ENCODE data around the gene DBR1. TPM values are rescaled to one million over a fixed set of nuclear protein-coding genes. Genes with fewer than 3 reads are reported as not detected.

The DBR1 gene
- total and polyA plus RNA-seq, 3 donors from 2014 or later: 6.5 to 8.1 (median 6.9) TPM

DNA sequence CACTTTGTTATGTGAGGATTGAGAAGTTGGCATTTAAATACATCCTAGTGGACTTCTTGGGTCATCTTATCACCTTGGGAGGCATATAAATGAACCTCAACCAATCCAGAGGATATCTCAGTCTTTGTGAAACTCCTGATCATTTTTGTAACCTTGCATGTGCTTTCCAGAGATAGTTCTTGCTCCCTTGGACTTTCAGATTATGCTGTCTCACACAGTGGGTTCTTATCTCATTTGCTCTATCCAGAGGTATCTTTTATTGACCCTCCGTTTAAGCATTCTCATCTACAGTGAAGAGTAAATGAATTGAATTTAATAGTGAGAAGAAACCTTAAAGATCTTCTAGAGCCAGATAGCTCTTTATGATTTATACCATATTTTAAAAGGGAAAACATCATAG, 22.8 kb upstream of the DBR1 start:
- H3K9me3 ChIP-seq: no peaks in the 10 kb centered on the region
- intact Hi-C loops (cut with DNase I; ENCODE audit: low total_unique reads): no loop called here
- no peak for DNase-seq
- no peak for TF ChIP-seq POLR2A (IDR thresholded peaks at IDR 0.05)
- TF ChIP-seq, protein P1, sequence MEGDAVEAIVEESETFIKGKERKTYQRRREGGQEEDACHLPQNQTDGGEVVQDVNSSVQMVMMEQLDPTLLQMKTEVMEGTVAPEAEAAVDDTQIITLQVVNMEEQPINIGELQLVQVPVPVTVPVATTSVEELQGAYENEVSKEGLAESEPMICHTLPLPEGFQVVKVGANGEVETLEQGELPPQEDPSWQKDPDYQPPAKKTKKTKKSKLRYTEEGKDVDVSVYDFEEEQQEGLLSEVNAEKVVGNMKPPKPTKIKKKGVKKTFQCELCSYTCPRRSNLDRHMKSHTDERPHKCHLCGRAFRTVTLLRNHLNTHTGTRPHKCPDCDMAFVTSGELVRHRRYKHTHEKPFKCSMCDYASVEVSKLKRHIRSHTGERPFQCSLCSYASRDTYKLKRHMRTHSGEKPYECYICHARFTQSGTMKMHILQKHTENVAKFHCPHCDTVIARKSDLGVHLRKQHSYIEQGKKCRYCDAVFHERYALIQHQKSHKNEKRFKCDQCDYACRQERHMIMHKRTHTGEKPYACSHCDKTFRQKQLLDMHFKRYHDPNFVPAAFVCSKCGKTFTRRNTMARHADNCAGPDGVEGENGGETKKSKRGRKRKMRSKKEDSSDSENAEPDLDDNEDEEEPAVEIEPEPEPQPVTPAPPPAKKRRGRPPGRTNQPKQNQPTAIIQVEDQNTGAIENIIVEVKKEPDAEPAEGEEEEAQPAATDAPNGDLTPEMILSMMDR (IDR thresholded peaks at IDR 0.05): no peak
- no peaks in the 10 kb centered on the region for H3K4me1 ChIP-seq
- WGBS, 2 donors: 85 to 93% methylated on average over 1 of the region's 1 CpG
- no peaks in the 10 kb centered on the region for H3K36me3 ChIP-seq (ENCODE audit: low read depth, missing control alignments)
- H3K4me3 ChIP-seq: no peak overlapping the region
- no peak overlapping the region for H3K27ac ChIP-seq
- no peaks in the 10 kb centered on the region for H3K27me3 ChIP-seq

- no peaks in the 10 kb centered on the region for H3K27me3 ChIP-seq
- H3K4me3 ChIP-seq: no peak overlapping the region
- no peak overlapping the region for H3K27ac ChIP-seq
- no peaks in the 10 kb centered on the region for H3K9me3 ChIP-seq
- TF ChIP-seq, protein P1 (IDR thresholded peaks at IDR 0.05): no peak
- no peak for TF ChIP-seq POLR2A (IDR thresholded peaks at IDR 0.05)
- intact Hi-C loops (cut with DNase I; ENCODE audit: low total_unique reads): no loop called here
- WGBS, 2 donors: 77% methylated on average over 5 of the region's 5 CpGs
- H3K4me1 ChIP-seq: no peaks in the 10 kb centered on the region
- peak; percentile 34 for DNase-seq
- H3K36me3 ChIP-seq (ENCODE audit: low read depth, missing control alignments): no peaks in the 10 kb centered on the region
Observed at GRCh38 chr3:138197058-138197457, 22.3 kb upstream of the DBR1 start.

DNA sequence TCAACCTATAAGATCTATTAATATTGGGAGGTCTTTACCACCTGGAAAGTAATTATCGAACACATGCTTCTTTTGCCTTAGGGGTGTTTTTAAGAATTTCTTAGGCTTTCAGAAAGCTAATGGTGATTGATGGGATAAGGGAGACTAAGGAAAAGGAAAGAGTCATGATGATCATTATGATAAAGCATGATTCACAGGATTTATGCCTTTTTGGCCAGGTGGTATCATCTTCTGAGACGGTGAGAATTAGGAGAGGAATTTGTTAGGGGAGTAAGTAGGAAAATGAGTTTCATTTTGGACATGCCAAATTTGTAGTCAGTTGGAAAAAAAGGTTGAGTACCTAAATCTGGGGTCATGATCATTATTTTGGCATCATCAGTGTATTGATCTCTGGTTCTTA, 21.3 kb upstream of the DBR1 start:
- 91 to 94% methylated on average over 2 of the region's 2 CpGs for WGBS, 2 donors
- Histone ChIP-seq H3K36me3 (ENCODE audit: low read depth, missing control alignments) (no peaks in the 10 kb centered on the region), H3K27me3 (no peaks in the 10 kb centered on the region), H3K27ac (no peak overlapping the region), H3K4me3 (no peak overlapping the region), H3K4me1 (no peaks in the 10 kb centered on the region), H3K9me3 (no peaks in the 10 kb centered on the region)
- no peak for TF ChIP-seq POLR2A (IDR thresholded peaks at IDR 0.05)
- TF ChIP-seq, protein P1 (IDR thresholded peaks at IDR 0.05): no peak
- no peak for DNase-seq
- intact Hi-C loops (cut with DNase I; ENCODE audit: low total_unique reads): no loop called here

GRCh38 chr3:138195481-138195880, 20.8 kb upstream of the DBR1 start:
- intact Hi-C loops (cut with DNase I; ENCODE audit: low total_unique reads): no loop called here
- WGBS, 2 donors: 71 to 78% methylated on average over 2 of the region's 2 CpGs

More at GRCh38 chr3:138195481-138195880, 20.8 kb upstream of the DBR1 start:
- H3K27ac ChIP-seq: no peak overlapping the region
- no peak overlapping the region for H3K4me3 ChIP-seq
- no peaks in the 10 kb centered on the region for H3K9me3 ChIP-seq
- H3K4me1 ChIP-seq: no peaks in the 10 kb centered on the region
- DNase-seq: no peak
- H3K36me3 ChIP-seq (ENCODE audit: low read depth, missing control alignments): no peaks in the 10 kb centered on the region
- TF ChIP-seq POLR2A (IDR thresholded peaks at IDR 0.05): no peak
- TF ChIP-seq, protein P1 (IDR thresholded peaks at IDR 0.05): no peak
- no peaks in the 10 kb centered on the region for H3K27me3 ChIP-seq

All from testis (tissue), 3 donors.